Dedifferentiated amniotic fluid mesenchymal stem cell (primary cell): ENCODE results near the gene CCDC73.

ENCODE experiments used
- DNase-seq: peaks from one replicate; pipeline ENCODE4 v3.0.0-alpha.2; 2016; ENCODE audit errors: extremely low spot score

CCDC73 gene

DNA sequence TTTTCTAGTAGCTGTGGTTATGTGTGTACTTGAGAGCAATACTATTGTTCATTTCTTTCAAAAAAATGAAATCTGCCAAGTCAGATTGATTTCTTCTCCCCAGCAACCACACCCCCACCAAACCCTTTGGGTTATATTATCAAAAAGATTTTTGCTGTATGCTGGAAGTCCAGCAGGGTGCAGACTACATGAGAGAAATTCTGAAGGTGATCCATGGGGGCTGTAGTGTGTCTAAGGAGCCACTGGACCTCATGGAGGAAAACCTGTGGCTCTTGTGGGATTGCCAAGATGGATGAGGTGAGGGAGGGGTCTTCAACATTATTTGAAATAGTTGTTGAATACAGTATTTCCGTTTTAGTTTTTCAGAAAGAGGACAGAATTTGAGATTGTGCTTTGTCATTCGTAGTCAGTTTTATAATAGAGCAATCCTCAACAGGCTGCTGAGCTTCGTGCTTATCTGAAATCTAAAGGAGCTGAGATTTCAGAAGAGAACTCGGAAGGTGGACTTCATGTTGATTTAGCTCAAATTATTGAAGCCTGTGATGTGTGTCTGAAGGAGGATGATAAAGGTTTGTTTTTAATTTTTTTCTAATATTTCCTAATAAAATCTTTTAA lies 207.8 kb downstream of the CCDC73 start:
- no peak for DNase-seq

GRCh38 chr11:32584921-32585320 lies 209.5 kb downstream of the CCDC73 start:
- DNase-seq: no peak

- DNase-seq: peak; percentile 94
Observed at GRCh38 chr11:32583459-32584271, 210.8 kb downstream of the CCDC73 start, which contains the start of gene EIF3M. EIF3M (plus strand) TSS chr11:32583831; CDS start chr11:32583888, 57 bp downstream.

GRCh38 chr11:32581556-32581955 lies 212.9 kb downstream of the CCDC73 start:
- no peak for DNase-seq

- no peak for DNase-seq
Observed at GRCh38 chr11:32580967-32581366, 213.5 kb downstream of the CCDC73 start.

DNA sequence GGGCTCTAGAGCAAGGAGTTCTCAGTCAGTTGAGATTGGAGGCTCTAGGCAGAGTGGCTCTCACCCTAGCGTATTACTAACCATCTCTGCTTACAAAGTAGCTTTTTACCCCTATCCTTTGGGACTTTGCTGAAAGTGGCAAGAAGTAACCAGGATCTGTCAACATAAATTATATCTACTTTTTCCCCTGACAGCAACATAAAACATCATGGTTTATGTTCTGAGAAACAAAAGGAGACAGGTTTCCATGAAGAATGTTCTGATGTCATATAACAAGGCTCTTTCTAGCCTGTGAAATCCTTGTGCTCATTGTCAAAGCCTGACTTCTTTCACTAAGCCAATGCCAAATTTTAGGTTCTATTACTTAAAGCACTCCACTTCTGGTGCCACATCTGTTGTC lies 218.0 kb downstream of the CCDC73 start:
- no peak for DNase-seq

- DNase-seq: no peak
Observed at GRCh38 chr11:32575070-32575469, 219.4 kb downstream of the CCDC73 start.

- DNase-seq: no peak
Observed at GRCh38 chr11:32574421-32574820, 220.0 kb downstream of the CCDC73 start.

- no peak for DNase-seq
Observed at GRCh38 chr11:32573228-32573627, 221.2 kb downstream of the CCDC73 start.

DNA sequence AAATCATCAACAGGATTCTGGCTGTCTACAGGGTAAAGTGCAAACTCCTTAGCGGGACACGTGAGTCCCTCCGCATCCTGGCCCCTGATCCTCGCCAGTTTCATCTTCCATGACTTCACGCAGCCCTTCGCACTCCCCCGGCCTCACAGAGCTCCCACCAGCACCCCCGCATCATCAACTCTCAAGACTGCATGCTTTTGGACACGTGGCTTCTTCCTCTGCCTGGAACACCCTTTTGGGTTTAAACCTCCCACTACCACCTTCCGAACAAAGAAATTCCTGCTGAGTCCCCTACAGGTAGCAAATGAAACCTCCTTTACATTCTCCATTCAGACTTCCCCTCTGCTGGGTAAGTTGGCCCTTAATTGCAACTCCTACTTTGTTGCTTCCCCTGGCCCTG lies 223.4 kb downstream of the CCDC73 start:
- DNase-seq: no peak

- no peak for DNase-seq
Observed at GRCh38 chr11:32569313-32569881, 225.1 kb downstream of the CCDC73 start.

DNA sequence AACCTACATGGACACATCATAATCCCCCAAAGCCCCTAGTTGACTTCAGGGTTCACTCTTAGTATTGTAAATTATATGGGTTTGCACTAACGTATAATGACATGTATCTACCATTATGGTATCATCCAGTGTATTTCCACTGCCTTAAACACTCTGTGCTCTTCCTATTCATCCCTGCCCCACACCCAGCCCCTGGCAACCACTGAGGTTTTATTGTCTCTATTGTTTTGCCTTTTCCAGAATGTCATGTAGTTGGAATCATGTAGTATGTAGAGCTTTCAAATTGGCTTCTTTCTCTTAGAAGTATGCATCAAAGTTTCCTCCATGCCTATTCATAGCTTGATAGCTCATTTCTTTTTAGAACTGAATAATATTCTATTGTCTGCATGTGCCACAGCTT lies 227.3 kb downstream of the CCDC73 start:
- no peak for DNase-seq

DNA sequence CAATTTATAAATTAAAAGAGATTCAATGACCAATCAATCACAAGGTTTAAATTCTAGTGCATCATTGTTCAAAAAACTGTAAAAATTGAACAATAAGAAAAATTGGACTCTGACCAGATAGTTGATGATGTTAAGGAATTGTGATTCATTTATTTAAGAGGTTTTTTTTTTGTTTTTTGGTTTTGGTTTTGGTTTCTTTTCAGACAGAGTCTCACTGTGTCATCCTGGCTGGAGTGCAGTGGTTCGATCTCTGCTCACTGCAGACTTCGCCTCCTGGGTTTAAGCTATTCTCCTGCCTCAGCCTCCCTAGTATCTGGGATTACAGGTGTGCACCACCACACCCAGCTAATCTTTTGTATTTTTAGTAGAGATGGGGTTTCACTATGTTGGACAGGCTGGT lies 227.9 kb downstream of the CCDC73 start:
- DNase-seq: no peak

DNA sequence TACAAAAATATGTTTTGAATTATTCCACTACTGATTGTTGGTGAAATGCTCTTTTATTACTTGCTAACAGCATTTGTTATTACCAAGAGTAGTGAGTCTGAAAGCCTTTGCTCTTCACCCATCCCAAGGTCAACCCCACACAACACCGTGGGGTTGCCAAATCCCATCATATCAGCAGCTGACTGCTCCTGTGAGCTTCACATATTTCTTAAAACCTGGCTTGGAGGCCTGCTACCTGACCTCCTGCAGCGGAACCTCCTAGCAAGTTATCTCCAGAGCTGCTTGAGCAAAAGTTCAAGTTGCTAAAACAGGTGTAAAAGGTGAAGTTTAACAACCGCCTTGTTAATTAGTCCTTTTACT lies 230.9 kb downstream of the CCDC73 start:
- DNase-seq: no peak

GRCh38 chr11:32562839-32563599 lies 231.4 kb downstream of the CCDC73 start:
- no peak for DNase-seq

DNA sequence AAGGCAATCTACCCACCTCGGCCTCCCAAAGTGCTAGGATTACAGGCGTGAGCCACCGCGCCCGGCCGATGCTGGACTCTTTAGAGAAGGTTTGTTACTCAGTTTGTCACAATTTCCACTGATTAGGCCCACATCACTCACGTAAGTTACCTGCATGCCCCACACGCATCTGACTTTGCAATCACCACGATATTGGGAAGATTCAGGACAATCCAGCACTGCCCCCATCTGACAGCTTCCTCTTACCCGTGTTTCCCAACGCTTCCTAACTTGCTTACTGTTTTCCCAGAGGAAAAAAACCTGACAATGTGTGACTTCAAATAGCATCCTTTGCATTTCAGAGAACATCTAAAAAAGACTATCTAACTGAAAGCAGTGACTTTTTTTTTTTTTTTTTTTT lies 232.6 kb downstream of the CCDC73 start:
- no peak for DNase-seq

DNA sequence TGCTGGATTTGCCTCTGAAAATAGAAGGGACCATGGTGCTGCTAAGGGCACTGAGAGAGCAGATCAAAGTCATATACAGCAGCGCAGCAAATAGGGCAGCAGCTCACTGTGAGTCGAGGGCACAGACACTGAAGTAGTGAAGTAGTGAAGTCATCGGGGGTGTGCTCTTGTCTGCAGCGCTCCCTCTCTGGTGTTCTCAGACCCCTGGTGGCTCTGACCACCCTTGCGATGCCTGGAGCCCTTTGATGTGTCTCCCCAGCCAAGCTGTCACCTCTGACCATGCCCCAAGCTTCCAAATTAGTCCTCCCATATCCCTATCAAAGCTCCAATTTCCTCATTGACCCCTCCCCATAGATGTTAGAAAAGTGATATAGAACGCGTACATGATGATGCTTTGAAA lies 238.6 kb downstream of the CCDC73 start:
- no peak for DNase-seq

DNA sequence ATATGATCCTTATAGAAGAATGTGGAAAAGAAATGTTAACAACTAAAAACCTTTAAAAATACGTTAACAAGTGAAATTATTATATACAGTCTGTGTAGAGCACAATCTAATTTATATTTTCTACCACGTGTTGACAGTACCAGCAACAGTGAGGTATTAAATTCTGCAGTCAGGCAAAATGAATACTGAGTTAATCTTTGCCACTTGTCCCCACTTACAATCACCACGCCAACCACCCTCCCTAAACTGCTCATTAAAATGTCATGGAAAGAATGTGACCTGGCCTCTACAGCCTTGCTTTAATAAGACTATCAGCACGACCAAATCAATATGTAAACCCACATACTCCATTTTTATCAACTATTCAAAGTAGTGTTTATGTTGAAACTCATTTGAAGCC lies 239.4 kb downstream of the CCDC73 start:
- no peak for DNase-seq
